Adrenal gland (tissue), 5 donors: ENCODE measurements around the gene MICU1.

Experiments used
- CTCF ChIP-seq, 6 experiments: fragments of 450-650 bp in 4 of 6; fragments of 200-600 bp in 2 of 6; sonication (generic) in 1 of 6; IDR thresholded peaks; 1 replicate in 5 of 6; 2 replicates in 1 of 6; pipeline versions ENCODE4 v1.5.1 to v1.8.0; 2016 to 2021; ENCODE audit warnings: antibody characterized with exemption in 6 of 6, mild to moderate bottlenecking in 2 of 6, moderate library complexity in 1 of 6
- POLR2A ChIP-seq, 2 donors: fragments of 450-650 bp; IDR thresholded peaks; one replicate each; pipeline ENCODE4 v1.6.1; 2017; ENCODE audit warnings: antibody characterized with exemption in 2 of 2, mild to moderate bottlenecking in 2 of 2, moderate library complexity in 1 of 2
- donor health status: DM: no; HTN: no; CAD: no.

- TF ChIP-seq CTCF (IDR thresholded peaks at IDR 0.05) (no peak), POLR2A (IDR thresholded peaks at IDR 0.05) (no peak)
Measured at GRCh38 chr10:72573079-72573478, 52.8 kb downstream of the MICU1 start.
